ENCODE data around the gene HSP90AB1. TPM values are rescaled to one million over a fixed set of nuclear protein-coding genes. Genes with fewer than 3 reads are reported as not detected.

The HSP90AB1 gene
- total RNA-seq, 1 experiment from 2014 or later: 1,280 TPM

GRCh38 chr6:44272999-44273566, 26.2 kb downstream of the HSP90AB1 start:
- no peaks in the 10 kb centered on the region for H3K36me3 ChIP-seq (ENCODE audit: low read depth, low read length)
- TF ChIP-seq EZH2phosphoT487 (IDR thresholded peaks at IDR 0.05; ENCODE audit: borderline replicate concordance, low read length): no peak
- TF ChIP-seq CTCF (conservative IDR thresholded peaks at IDR 0.05; ENCODE audit: low read depth, low read length): no peak
- no peak for TF ChIP-seq EZH2 (IDR thresholded peaks at IDR 0.05; ENCODE audit: low read length, unreplicated experiment)
- ChIA-PET POLR2A (ENCODE audit: unreplicated experiment) (interaction anchor here (0.6 kb wide), 1 partner anchor 1371 kb away, joined by 4 read pairs; no protein-coding TSS in a partner anchor), CTCF (no interaction called here)
- H3K27ac ChIP-seq (ENCODE audit: low read length): no peak overlapping the region
- no peaks in the 10 kb centered on the region for H3K4me1 ChIP-seq (ENCODE audit: insufficient read depth, low read length)
- peaks cover 33% of the 10 kb centered on the region for H3K27me3 ChIP-seq (ENCODE audit: low read length)
- no peaks in the 10 kb centered on the region for H4K20me1 ChIP-seq (ENCODE audit: low read length)
- no peaks in the 10 kb centered on the region for H3K79me2 ChIP-seq (ENCODE audit: low read length)
- no peak overlapping the region for H3K4me2 ChIP-seq (ENCODE audit: low read length)
- H3K9me2 ChIP-seq (replicated peaks; ENCODE audit: low read length): no peaks in the 10 kb centered on the region
- no peak overlapping the region for H3K9ac ChIP-seq (ENCODE audit: low read length)
- BruUV-seq (replicated peaks): no TSS peak
- DNase-seq: no peak
- intact Hi-C loops (cut with micrococcal nuclease): no loop called here
- H3F3A ChIP-seq (ENCODE audit: low read length, unreplicated experiment): no peaks in the 10 kb centered on the region
- no peak overlapping the region for H2AFZ ChIP-seq (ENCODE audit: low read length)
- ATAC-seq: no peak
- H3K4me3 ChIP-seq (ENCODE audit: low read length): no peak overlapping the region
- no peaks in the 10 kb centered on the region for H3K9me3 ChIP-seq (ENCODE audit: low read length)

- H3K9me3 ChIP-seq (ENCODE audit: low read length): no peaks in the 10 kb centered on the region
- ChIA-PET POLR2A (ENCODE audit: unreplicated experiment) (interaction anchor here (0.6 kb wide), 1 partner anchor 1372 kb away, joined by 4 read pairs; no protein-coding TSS in a partner anchor), CTCF (no interaction called here)
- no peak overlapping the region for H3K4me2 ChIP-seq (ENCODE audit: low read length)
- TF ChIP-seq CTCF (conservative IDR thresholded peaks at IDR 0.05; ENCODE audit: low read depth, low read length) (no peak), EZH2 (IDR thresholded peaks at IDR 0.05; ENCODE audit: low read length, unreplicated experiment) (no peak), EZH2phosphoT487 (IDR thresholded peaks at IDR 0.05; ENCODE audit: borderline replicate concordance, low read length) (no peak)
- ATAC-seq (no peak), DNase-seq (no peak)
- H3K9me2 ChIP-seq (replicated peaks; ENCODE audit: low read length): no peaks in the 10 kb centered on the region
- no peak overlapping the region for H3K4me3 ChIP-seq (ENCODE audit: low read length)
- no peak overlapping the region for H3K27ac ChIP-seq (ENCODE audit: low read length)
- H3K79me2 ChIP-seq (ENCODE audit: low read length): no peaks in the 10 kb centered on the region
- H3K36me3 ChIP-seq (ENCODE audit: low read depth, low read length): no peaks in the 10 kb centered on the region
- H3K9ac ChIP-seq (ENCODE audit: low read length): no peak overlapping the region
- peaks cover 33% of the 10 kb centered on the region for H3K27me3 ChIP-seq (ENCODE audit: low read length)
- no peaks in the 10 kb centered on the region for H4K20me1 ChIP-seq (ENCODE audit: low read length)
- H3K4me1 ChIP-seq (ENCODE audit: insufficient read depth, low read length): no peaks in the 10 kb centered on the region
- no peak overlapping the region for H2AFZ ChIP-seq (ENCODE audit: low read length)
- intact Hi-C loops (cut with micrococcal nuclease): no loop called here
- no TSS peak for BruUV-seq (replicated peaks)
- H3F3A ChIP-seq (ENCODE audit: low read length, unreplicated experiment): no peaks in the 10 kb centered on the region
These were observed 26.7 kb downstream of the HSP90AB1 start for GRCh38 chr6:44273617-44274016.

- no peaks in the 10 kb centered on the region for H3K9me3 ChIP-seq (ENCODE audit: low read length)
- no peak overlapping the region for H3K4me3 ChIP-seq (ENCODE audit: low read length)
- H3K9me2 ChIP-seq (replicated peaks; ENCODE audit: low read length): no peaks in the 10 kb centered on the region
- intact Hi-C loops (cut with micrococcal nuclease): no loop called here
- BruUV-seq (replicated peaks): no TSS peak
- H3K36me3 ChIP-seq (ENCODE audit: low read depth, low read length): no peaks in the 10 kb centered on the region
- DNase-seq: no peak
- no peaks in the 10 kb centered on the region for H4K20me1 ChIP-seq (ENCODE audit: low read length)
- ChIA-PET POLR2A (ENCODE audit: unreplicated experiment) (no interaction called here), CTCF (no interaction called here)
- H3K79me2 ChIP-seq (ENCODE audit: low read length): no peaks in the 10 kb centered on the region
- H3K9ac ChIP-seq (ENCODE audit: low read length): no peak overlapping the region
- H3K27ac ChIP-seq (ENCODE audit: low read length): no peak overlapping the region
- H3K4me2 ChIP-seq (ENCODE audit: low read length): no peak overlapping the region
- TF ChIP-seq CTCF (conservative IDR thresholded peaks at IDR 0.05; ENCODE audit: low read depth, low read length) (no peak), EZH2phosphoT487 (IDR thresholded peaks at IDR 0.05; ENCODE audit: borderline replicate concordance, low read length) (no peak), EZH2 (IDR thresholded peaks at IDR 0.05; ENCODE audit: low read length, unreplicated experiment) (no peak)
- H3K4me1 ChIP-seq (ENCODE audit: insufficient read depth, low read length): peaks cover 8% of the 10 kb centered on the region; the same call in 1 of the 2 replicates
- H3F3A ChIP-seq (ENCODE audit: low read length, unreplicated experiment): no peaks in the 10 kb centered on the region
- no peak overlapping the region for H2AFZ ChIP-seq (ENCODE audit: low read length)
- peaks cover 19% of the 10 kb centered on the region for H3K27me3 ChIP-seq (ENCODE audit: low read length)
- no peak for ATAC-seq
These were observed 28.4 kb downstream of the HSP90AB1 start for GRCh38 chr6:44275271-44275748.

Measured in PC-3 (cell line).